Natural killer cell (primary cell): ENCODE data around the gene POLR3A. TPM values are rescaled to one million over a fixed set of nuclear protein-coding genes. Genes with fewer than 3 reads are reported as not detected.

Experiments
- ATAC-seq, 3 donors: fragments of 150-1000 bp in 2 of 3; fragments of 200-7000 bp in 1 of 3; cut with Tn5 transposase; 1 replicate in 1 of 3; 2 replicates in 2 of 3; pipeline ENCODE4 v1.10.0; 2021; ENCODE audit warnings: mild to moderate bottlenecking in 2 of 3, moderate library complexity in 2 of 3
- DNase-seq, 2 donors: peaks; one replicate each; pipeline versions ENCODE4 v3.0.0 to v3.0.0-alpha.2; 2013 to 2021; ENCODE audit warnings: mixed read lengths in 1 of 2
- H3K27ac ChIP-seq: one replicate; pipeline ENCODE4 v1.5.1; 2013; ENCODE audit warnings: mild to moderate bottlenecking, low read length
- H3K27me3 ChIP-seq: one replicate; pipeline ENCODE4 v1.6.1; 2013; ENCODE audit warnings: low read length; ENCODE audit not compliant: control insufficient read depth, insufficient read depth
- H3K36me3 ChIP-seq: one replicate; pipeline ENCODE4 v1.6.1; 2013; ENCODE audit warnings: low read length; ENCODE audit not compliant: control insufficient read depth, insufficient read depth
- H3K4me1 ChIP-seq: one replicate; pipeline ENCODE4 v1.6.1; 2013; ENCODE audit warnings: low read length; ENCODE audit not compliant: control insufficient read depth, insufficient read depth
- H3K4me3 ChIP-seq: one replicate; pipeline ENCODE4 v1.5.1; 2013; ENCODE audit warnings: low read length
- H3K9me3 ChIP-seq: one replicate; pipeline ENCODE4 v1.6.1; 2013; ENCODE audit warnings: low read length; ENCODE audit not compliant: control insufficient read depth, insufficient read depth
- H3K27ac Mint-ChIP-seq, 2 donors: one replicate each; pipeline ENCODE4 v1.8.0; 2022; ENCODE audit warnings: mild to moderate bottlenecking in 2 of 2, mixed read lengths in 2 of 2, moderate library complexity in 1 of 2
- H3K27me3 Mint-ChIP-seq, 2 donors: one replicate each; pipeline ENCODE4 v1.8.0; 2022; ENCODE audit warnings: low read depth in 2 of 2, mixed read lengths in 2 of 2
- H3K36me3 Mint-ChIP-seq: one replicate; pipeline ENCODE4 v1.8.0; 2022; ENCODE audit warnings: mixed read lengths
- H3K4me1 Mint-ChIP-seq, 2 donors: one replicate each; pipeline ENCODE4 v1.8.0; 2022; ENCODE audit warnings: mixed read lengths in 2 of 2
- H3K4me3 Mint-ChIP-seq: one replicate; pipeline ENCODE4 v1.8.0; 2022; ENCODE audit warnings: mild to moderate bottlenecking, moderate library complexity, mixed read lengths
- H3K9me3 Mint-ChIP-seq, 2 donors: one replicate each; pipeline ENCODE4 v1.8.0; 2022; ENCODE audit warnings: mixed read lengths in 2 of 2
- CTCF ChIP-seq: fragments of 200-600 bp; IDR thresholded peaks from one replicate; pipeline ENCODE4 v1.8.0; 2022; ENCODE audit warnings: antibody characterized with exemption
- WGBS: methylation state at CpG from one replicate; pipeline ENCODE4 v1.1.7; 2013; ENCODE audit warnings: missing lambda C conversion rate; ENCODE audit not compliant: insufficient coverage; 5-methylcytosine and 5-hydroxymethylcytosine counted together
- intact Hi-C: fragments of 100-400 bp; cut with micrococcal nuclease; formaldehyde crosslinking; loops from one replicate; pipeline ENCODE4 v1.14.2; 2022
- total RNA-seq, 4 donors: library from RNA; stranded (reverse); fragments of 120-200 nt in 1 of 4; gene quantifications; one replicate each; pipeline versions ENCODE4 v1.2.3 to v1.2.4, GENCODE V29; 2013 to 2022

POLR3A gene
- total RNA-seq, 3 donors from 2014 or later (not counting 1 experiment from before 2014, with no cell fraction given), result 15.6 to 21.0 (median 17.9) TPM

DNA sequence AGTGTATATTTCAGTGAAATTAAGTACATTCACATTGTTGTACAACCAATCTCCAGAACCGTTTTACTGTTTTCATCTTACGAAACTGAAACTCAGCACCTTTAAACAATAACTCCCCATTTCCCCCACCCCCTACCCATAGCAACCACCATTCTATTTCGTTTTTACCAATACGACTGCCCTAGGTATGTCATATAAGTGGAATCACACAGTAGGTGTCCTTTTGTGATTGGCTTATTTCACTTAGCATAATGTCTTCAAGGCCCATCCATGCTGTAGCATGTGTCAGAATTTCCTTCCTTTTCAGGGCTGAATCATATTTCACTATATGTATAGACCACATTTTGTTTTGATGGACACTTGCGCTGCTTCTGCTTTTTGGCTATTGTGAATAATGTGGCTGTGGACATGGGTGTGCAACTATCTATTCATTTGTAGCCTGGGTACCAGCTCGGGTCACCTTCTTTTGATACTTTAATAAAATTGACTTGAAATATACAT, 68.4 kb downstream of the POLR3A start:
- no peaks in the 10 kb centered on the region for H3K36me3 Mint-ChIP-seq
- ATAC-seq (no peak), DNase-seq (no peak)
- Histone ChIP-seq H3K4me3 (no peak overlapping the region), H3K36me3 (no peaks in the 10 kb centered on the region), H3K9me3 (no peaks in the 10 kb centered on the region), H3K27ac (no peak overlapping the region), H3K27me3 (no peaks in the 10 kb centered on the region), H3K4me1 (no peaks in the 10 kb centered on the region)
- 82% methylated on average over 5 of the region's 6 CpGs for WGBS
- no peak for TF ChIP-seq CTCF
- H3K27ac Mint-ChIP-seq, result no peak overlapping the region
- H3K4me3 Mint-ChIP-seq, result no peak overlapping the region
- H3K4me1 Mint-ChIP-seq, result no peaks in the 10 kb centered on the region
- intact Hi-C loops, result no loop called here
- no peaks in the 10 kb centered on the region for H3K9me3 Mint-ChIP-seq
- H3K27me3 Mint-ChIP-seq, result peaks cover 0 to 6% of the 10 kb centered on the region in 2 donors

GRCh38 chr10:77959887-77960455, 69.3 kb downstream of the POLR3A start:
- DNase-seq (no peak), ATAC-seq (no peak)
- TF ChIP-seq CTCF, result no peak
- Mint-ChIP-seq H3K4me3 (no peak overlapping the region), H3K27me3 (peaks cover 3 to 4% of the 10 kb centered on the region in 2 donors), H3K36me3 (no peaks in the 10 kb centered on the region), H3K9me3 (no peaks in the 10 kb centered on the region), H3K4me1 (no peaks in the 10 kb centered on the region), H3K27ac (no peak overlapping the region)
- Histone ChIP-seq H3K27ac (no peak overlapping the region), H3K27me3 (no peaks in the 10 kb centered on the region), H3K4me1 (no peaks in the 10 kb centered on the region), H3K9me3 (no peaks in the 10 kb centered on the region), H3K36me3 (no peaks in the 10 kb centered on the region), H3K4me3 (no peak overlapping the region)
- intact Hi-C loops, result no loop called here
- 85% methylated on average over 8 of the region's 8 CpGs for WGBS

GRCh38 chr10:77959384-77959783, 69.9 kb downstream of the POLR3A start:
- Histone ChIP-seq H3K36me3 (no peaks in the 10 kb centered on the region), H3K4me1 (no peaks in the 10 kb centered on the region), H3K27ac (no peak overlapping the region), H3K27me3 (no peaks in the 10 kb centered on the region), H3K9me3 (no peaks in the 10 kb centered on the region), H3K4me3 (no peak overlapping the region)
- TF ChIP-seq CTCF, result no peak
- 90% methylated on average over 4 of the region's 4 CpGs for WGBS
- Mint-ChIP-seq H3K27ac (no peak overlapping the region), H3K9me3 (no peaks in the 10 kb centered on the region), H3K4me3 (no peak overlapping the region), H3K4me1 (no peaks in the 10 kb centered on the region), H3K27me3 (peaks cover 0 to 3% of the 10 kb centered on the region in 2 donors), H3K36me3 (no peaks in the 10 kb centered on the region)
- no peak for DNase-seq
- intact Hi-C loops, result no loop called here
- no peak for ATAC-seq

DNA sequence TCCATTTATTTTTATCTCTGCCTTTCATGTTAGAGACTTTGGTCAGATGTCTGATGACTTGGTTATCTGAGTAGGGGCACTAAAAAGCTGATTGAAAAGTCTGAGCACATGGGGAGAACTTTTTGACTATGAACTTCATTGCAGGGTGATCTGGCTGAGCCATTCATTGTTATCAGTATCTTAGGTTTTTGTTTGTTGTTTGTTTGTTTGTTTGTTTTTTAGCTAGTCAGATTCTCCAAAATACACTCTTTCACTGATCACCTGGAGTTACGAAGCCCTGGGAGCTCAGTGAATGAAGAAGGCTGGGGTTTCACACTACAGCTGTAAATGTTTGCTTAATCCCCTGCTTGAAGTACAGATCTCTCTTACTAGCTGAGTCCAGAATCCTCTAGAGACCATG, 74.2 kb downstream of the POLR3A start:
- Mint-ChIP-seq H3K27me3 (peaks cover 0 to 6% of the 10 kb centered on the region in 2 donors), H3K36me3 (peaks cover 8% of the 10 kb centered on the region), H3K27ac (no peak overlapping the region), H3K4me3 (no peak overlapping the region), H3K9me3 (peaks cover 5 to 11% of the 10 kb centered on the region in 2 donors), H3K4me1 (no peaks in the 10 kb centered on the region)
- TF ChIP-seq CTCF, result no peak
- WGBS, result 100% methylated on average over 1 of the region's 1 CpG
- H3K4me1 ChIP-seq, result no peaks in the 10 kb centered on the region
- H3K9me3 ChIP-seq, result peaks cover 15% of the 10 kb centered on the region
- ATAC-seq (no peak), DNase-seq (no peak)
- H3K27me3 ChIP-seq, result no peaks in the 10 kb centered on the region
- no peak overlapping the region for H3K4me3 ChIP-seq
- H3K27ac ChIP-seq, result no peak overlapping the region
- H3K36me3 ChIP-seq, result no peaks in the 10 kb centered on the region
- intact Hi-C loops, result no loop called here
